ENCODE data around the gene STPG1. TPM values are rescaled to one million over a fixed set of nuclear protein-coding genes. Genes with fewer than 3 reads are reported as not detected.

The STPG1 gene
- total RNA-seq, 1 donor from 2014 or later = 2.4 TPM

GRCh38 chr1:24382165-24382577, 31.4 kb downstream of the STPG1 start:
- Mint-ChIP-seq H3K4me3 (ENCODE audit: unreplicated experiment) (no peak overlapping the region), H3K36me3 (ENCODE audit: unreplicated experiment) (no peaks in the 10 kb centered on the region), H3K4me1 (ENCODE audit: low read depth, unreplicated experiment) (peaks cover 10% of the 10 kb centered on the region), H3K27ac (ENCODE audit: unreplicated experiment) (no peak overlapping the region), H3K9me3 (ENCODE audit: unreplicated experiment) (no peaks in the 10 kb centered on the region), H3K27me3 (ENCODE audit: unreplicated experiment) (peaks cover 6% of the 10 kb centered on the region)
- no peak for TF ChIP-seq CTCF (IDR thresholded peaks at IDR 0.05; ENCODE audit: partially characterized antibody, unreplicated experiment)
- DNase-seq = no peak

GRCh38 chr1:24381256-24381655, 32.3 kb downstream of the STPG1 start:
- H3K4me3 Mint-ChIP-seq (ENCODE audit: unreplicated experiment) = no peak overlapping the region
- peaks cover 6% of the 10 kb centered on the region for H3K4me1 Mint-ChIP-seq (ENCODE audit: low read depth, unreplicated experiment)
- H3K36me3 Mint-ChIP-seq (ENCODE audit: unreplicated experiment) = no peaks in the 10 kb centered on the region
- no peaks in the 10 kb centered on the region for H3K9me3 Mint-ChIP-seq (ENCODE audit: unreplicated experiment)
- no peak for DNase-seq
- TF ChIP-seq CTCF (IDR thresholded peaks at IDR 0.05; ENCODE audit: partially characterized antibody, unreplicated experiment) = no peak
- no peak overlapping the region for H3K27ac Mint-ChIP-seq (ENCODE audit: unreplicated experiment)
- H3K27me3 Mint-ChIP-seq (ENCODE audit: unreplicated experiment) = peaks cover 6% of the 10 kb centered on the region

GRCh38 chr1:24380508-24380907, 33.1 kb downstream of the STPG1 start:
- H3K27ac Mint-ChIP-seq (ENCODE audit: unreplicated experiment) = no peak overlapping the region
- TF ChIP-seq CTCF (IDR thresholded peaks at IDR 0.05; ENCODE audit: partially characterized antibody, unreplicated experiment) = no peak
- DNase-seq = no peak

GRCh38 chr1:24379733-24380315, 33.8 kb downstream of the STPG1 start:
- TF ChIP-seq CTCF (IDR thresholded peaks at IDR 0.05; ENCODE audit: partially characterized antibody, unreplicated experiment) = no peak
- H3K36me3 Mint-ChIP-seq (ENCODE audit: unreplicated experiment) = no peaks in the 10 kb centered on the region
- no peak overlapping the region for H3K27ac Mint-ChIP-seq (ENCODE audit: unreplicated experiment)
- DNase-seq = no peak
- H3K4me1 Mint-ChIP-seq (ENCODE audit: low read depth, unreplicated experiment) = peaks cover 15% of the 10 kb centered on the region
- H3K4me3 Mint-ChIP-seq (ENCODE audit: unreplicated experiment) = no peak overlapping the region
- peaks cover 4% of the 10 kb centered on the region for H3K27me3 Mint-ChIP-seq (ENCODE audit: unreplicated experiment)
- no peaks in the 10 kb centered on the region for H3K9me3 Mint-ChIP-seq (ENCODE audit: unreplicated experiment)

More at GRCh38 chr1:24380508-24380907, 33.1 kb downstream of the STPG1 start:
- Mint-ChIP-seq H3K9me3 (ENCODE audit: unreplicated experiment) (no peaks in the 10 kb centered on the region), H3K36me3 (ENCODE audit: unreplicated experiment) (no peaks in the 10 kb centered on the region), H3K4me1 (ENCODE audit: low read depth, unreplicated experiment) (peaks cover 8% of the 10 kb centered on the region), H3K27me3 (ENCODE audit: unreplicated experiment) (peaks cover 6% of the 10 kb centered on the region), H3K4me3 (ENCODE audit: unreplicated experiment) (no peak overlapping the region)

- H3K36me3 Mint-ChIP-seq (ENCODE audit: unreplicated experiment) = no peaks in the 10 kb centered on the region
- no peak for DNase-seq
These were observed 38.4 kb downstream of the STPG1 start for GRCh38 chr1:24374891-24375786.

More at GRCh38 chr1:24374891-24375786, 38.4 kb downstream of the STPG1 start:
- peaks cover 4% of the 10 kb centered on the region for H3K27me3 Mint-ChIP-seq (ENCODE audit: unreplicated experiment)
- H3K27ac Mint-ChIP-seq (ENCODE audit: unreplicated experiment) = no peak overlapping the region
- no peak for TF ChIP-seq CTCF (IDR thresholded peaks at IDR 0.05; ENCODE audit: partially characterized antibody, unreplicated experiment)
- no peak overlapping the region for H3K4me3 Mint-ChIP-seq (ENCODE audit: unreplicated experiment)
- no peaks in the 10 kb centered on the region for H3K9me3 Mint-ChIP-seq (ENCODE audit: unreplicated experiment)
- peaks cover 13% of the 10 kb centered on the region for H3K4me1 Mint-ChIP-seq (ENCODE audit: low read depth, unreplicated experiment)

Data from glutamatergic neuron (in vitro differentiated cells).